Neuronal stem cell (in vitro differentiated cells): ENCODE results near the gene ENTHD1.

Experiments
- DNase-seq: peaks from one replicate; pipeline ENCODE4 v3.0.0-alpha.2; 2013; ENCODE audit warnings: low spot score
- H2AFZ ChIP-seq: one replicate; pipeline ENCODE4 v1.6.1; 2013; ENCODE audit warnings: mild to moderate bottlenecking, low read length, inconsistent platforms
- H2AK5ac ChIP-seq: 2 replicates; pipeline ENCODE4 v1.6.1; 2013; ENCODE audit warnings: low read depth, mild to moderate bottlenecking, inconsistent platforms, low read length, moderate library complexity, mixed read lengths
- H2BK120ac ChIP-seq: 2 replicates; pipeline ENCODE4 v1.6.1; 2013; ENCODE audit warnings: low read depth, mild to moderate bottlenecking, inconsistent platforms, low read length, moderate library complexity, mixed read lengths
- H2BK12ac ChIP-seq: one replicate; pipeline ENCODE4 v1.6.1; 2013; ENCODE audit warnings: low read length, inconsistent platforms
- H2BK15ac ChIP-seq: 2 replicates; pipeline ENCODE4 v1.6.1; 2013; ENCODE audit warnings: mild to moderate bottlenecking, low read length, inconsistent platforms, mixed read lengths
- H2BK5ac ChIP-seq: one replicate; pipeline ENCODE4 v1.6.1; 2013; ENCODE audit warnings: inconsistent platforms, mild to moderate bottlenecking, low read length, moderate library complexity
- H3K14ac ChIP-seq: one replicate; pipeline ENCODE4 v1.6.1; 2013; ENCODE audit warnings: low read length, inconsistent platforms
- H3K18ac ChIP-seq: 2 replicates; pipeline ENCODE4 v1.6.1; 2013; ENCODE audit warnings: low read length, inconsistent platforms
- H3K23ac ChIP-seq: 2 replicates; pipeline ENCODE4 v1.6.1; 2013; ENCODE audit warnings: low read depth, mild to moderate bottlenecking, mixed read lengths, low read length, inconsistent platforms; ENCODE audit not compliant: poor library complexity
- H3K27ac ChIP-seq: replicated peaks from 3 replicates; pipeline ENCODE4 v1.5.1; 2013; ENCODE audit warnings: low read length, inconsistent platforms
- H3K27me3 ChIP-seq, 3 experiments: 2 replicates each; pipeline ENCODE4 v1.6.1; 2013; ENCODE audit warnings: low read length in 3 of 3, mild to moderate bottlenecking in 2 of 3, inconsistent platforms in 1 of 3, low read depth in 1 of 3, mixed read lengths in 1 of 3, moderate library complexity in 1 of 3; ENCODE audit not compliant: control insufficient read depth in 3 of 3, insufficient read depth in 3 of 3
- H3K36me3 ChIP-seq, 2 donors: replicated peaks in 1 of 2; 2 replicates each; pipeline ENCODE4 v1.6.1; 2013; ENCODE audit warnings: low read length in 2 of 2; ENCODE audit not compliant: control insufficient read depth in 2 of 2, insufficient read depth in 2 of 2
- H3K4ac ChIP-seq: 2 replicates; pipeline ENCODE4 v1.6.1; 2013; ENCODE audit warnings: inconsistent platforms, mild to moderate bottlenecking, low read length, moderate library complexity
- H3K4me1 ChIP-seq, 2 donors: 1 replicate in 1 of 2; 2 replicates in 1 of 2; pipeline ENCODE4 v1.6.1; 2013; ENCODE audit warnings: low read length in 2 of 2, low read depth in 1 of 2; ENCODE audit not compliant: control insufficient read depth in 2 of 2, insufficient read depth in 1 of 2
- H3K4me2 ChIP-seq: one replicate; pipeline ENCODE4 v1.6.1; 2013; ENCODE audit warnings: mild to moderate bottlenecking, low read length, inconsistent platforms; ENCODE audit not compliant: insufficient read depth, poor library complexity, severe bottlenecking
- H3K4me3 ChIP-seq, 2 donors: 2 replicates each; pipeline ENCODE4 v1.5.1; 2013; ENCODE audit warnings: low read length in 2 of 2, mild to moderate bottlenecking in 2 of 2, inconsistent platforms in 1 of 2, moderate library complexity in 1 of 2
- H3K79me1 ChIP-seq: one replicate; pipeline ENCODE4 v1.6.1; 2013; ENCODE audit warnings: low read depth, mild to moderate bottlenecking, inconsistent platforms, low read length, moderate library complexity
- H3K9ac ChIP-seq: one replicate; pipeline ENCODE4 v1.6.1; 2013; ENCODE audit warnings: mild to moderate bottlenecking, low read depth, low read length, inconsistent platforms; ENCODE audit not compliant: poor library complexity
- H3K9me3 ChIP-seq, 2 donors: replicated peaks in 1 of 2; 2 replicates each; pipeline versions ENCODE3 to v1.6.1; 2013; ENCODE audit warnings: low read length in 2 of 2, mild to moderate bottlenecking in 2 of 2, inconsistent platforms in 1 of 2, low read depth in 1 of 2, mixed read lengths in 1 of 2, moderate library complexity in 1 of 2; ENCODE audit not compliant: control insufficient read depth in 2 of 2, insufficient read depth in 1 of 2
- H4K8ac ChIP-seq: one replicate; pipeline ENCODE4 v1.6.1; 2013; ENCODE audit warnings: low read depth, mild to moderate bottlenecking, inconsistent platforms, low read length, moderate library complexity
- H4K91ac ChIP-seq: one replicate; pipeline ENCODE4 v1.6.1; 2013; ENCODE audit warnings: low read length, low read depth, mild to moderate bottlenecking, inconsistent platforms; ENCODE audit not compliant: poor library complexity
- WGBS, 2 donors: extraction: QIAGEN DNeasy Blood & Tissue Kit; methylation state at CpG; one replicate each; pipeline ENCODE4 v1.1.7; 2013; ENCODE audit warnings: missing lambda C conversion rate in 2 of 2, mixed read lengths in 1 of 2; ENCODE audit not compliant: insufficient read length in 2 of 2, insufficient replicate concordance in 1 of 2; ENCODE audit errors: extremely low coverage in 2 of 2; 5-methylcytosine and 5-hydroxymethylcytosine counted together

ENTHD1 gene

GRCh38 chr22:39705386-39705785 is 188.2 kb downstream of the ENTHD1 start:
- Histone ChIP-seq H3K27ac (no peak overlapping the region), H3K36me3 (no peaks in the 10 kb centered on the region), H3K4me1 (peaks cover 5 to 21% of the 10 kb centered on the region in 2 donors), H3K4me2 (no peak overlapping the region), H3K23ac (no peak overlapping the region), H2BK5ac (no peak overlapping the region), H2BK12ac (peak overlapping the region; percentile 28), H4K8ac (no peak overlapping the region), H2AFZ (no peak overlapping the region), H4K91ac (no peak overlapping the region), H3K18ac (peak overlapping the region; percentile 76), H2AK5ac (peak overlapping the region; percentile 63), H3K4ac (no peak overlapping the region), H3K27me3 (peaks cover 0 to 16% (median 0%) of the 10 kb centered on the region in 3 experiments), H3K9me3 (no peaks in the 10 kb centered on the region), H3K9ac (no peak overlapping the region), H2BK120ac (no peak overlapping the region), H2BK15ac (peak overlapping the region; percentile 80), H3K4me3 (no peak overlapping the region), H3K79me1 (no peaks in the 10 kb centered on the region), H3K14ac (no peak overlapping the region)
- DNase-seq, result no peak
- no CpG with 5 or more reads among the region's 12 CpGs for WGBS, 2 donors

- Histone ChIP-seq H3K14ac (no peak overlapping the region), H3K4me3 (no peak overlapping the region), H4K91ac (no peak overlapping the region), H3K36me3 (no peaks in the 10 kb centered on the region), H3K9ac (peak overlapping the region; percentile 30), H3K4me1 (peaks cover 13 to 32% of the 10 kb centered on the region in 2 donors), H3K4ac (peak overlapping the region; percentile 23), H4K8ac (no peak overlapping the region), H3K9me3 (no peaks in the 10 kb centered on the region), H3K4me2 (no peak overlapping the region), H2BK12ac (peak overlapping the region; percentile 58), H3K27ac (no peak overlapping the region), H2AFZ (no peak overlapping the region), H3K23ac (no peak overlapping the region), H2BK5ac (peak overlapping the region; percentile 83), H3K18ac (peak overlapping the region; percentile 77), H2AK5ac (peak overlapping the region; percentile 3), H3K27me3 (peaks cover 0 to 12% (median 0%) of the 10 kb centered on the region in 3 experiments), H2BK120ac (no peak overlapping the region), H3K79me1 (peaks cover 1% of the 10 kb centered on the region), H2BK15ac (peak overlapping the region; percentile 25)
- no peak for DNase-seq
- WGBS, 2 donors, result no CpG with 5 or more reads among the region's 17 CpGs
Observed at GRCh38 chr22:39703928-39704639, 189.5 kb downstream of the ENTHD1 start.

- DNase-seq, result no peak
- no peak overlapping the region for H3K4ac ChIP-seq
- no peak overlapping the region for H2BK5ac ChIP-seq
- peaks cover 13 to 32% of the 10 kb centered on the region in 2 donors for H3K4me1 ChIP-seq
- no peak overlapping the region for H3K14ac ChIP-seq
- H2BK120ac ChIP-seq, result no peak overlapping the region
- no CpG with 5 or more reads among the region's 8 CpGs for WGBS, 2 donors
- peaks cover 1% of the 10 kb centered on the region for H3K79me1 ChIP-seq
- H3K36me3 ChIP-seq, result no peaks in the 10 kb centered on the region
- H3K9me3 ChIP-seq, result no peaks in the 10 kb centered on the region
- H2BK15ac ChIP-seq, result no peak overlapping the region
- H3K27me3 ChIP-seq, result peaks cover 0 to 6% (median 0%) of the 10 kb centered on the region in 3 experiments
- no peak overlapping the region for H4K8ac ChIP-seq
- H3K27ac ChIP-seq, result no peak overlapping the region
- no peak overlapping the region for H2AK5ac ChIP-seq
- H3K9ac ChIP-seq, result no peak overlapping the region
- H3K18ac ChIP-seq, result peak overlapping the region; percentile 20
- H3K4me3 ChIP-seq, result no peak overlapping the region
- no peak overlapping the region for H3K4me2 ChIP-seq
- H4K91ac ChIP-seq, result no peak overlapping the region
- no peak overlapping the region for H2BK12ac ChIP-seq
- no peak overlapping the region for H3K23ac ChIP-seq
- H2AFZ ChIP-seq, result no peak overlapping the region
Observed at GRCh38 chr22:39703091-39703490, 190.5 kb downstream of the ENTHD1 start.

- Histone ChIP-seq H4K8ac (no peak overlapping the region), H3K4ac (no peak overlapping the region), H3K27me3 (no peaks in the 10 kb centered on the region), H3K4me1 (peaks cover 10 to 24% of the 10 kb centered on the region in 2 donors), H3K14ac (no peak overlapping the region), H3K9me3 (no peaks in the 10 kb centered on the region), H3K18ac (peak overlapping the region; percentile 84), H3K4me3 (no peak overlapping the region), H2BK12ac (peak overlapping the region; percentile 35), H3K27ac (no peak overlapping the region), H2AFZ (no peak overlapping the region), H2BK15ac (peak overlapping the region; percentile 17), H3K4me2 (no peak overlapping the region), H3K23ac (no peak overlapping the region), H2BK120ac (no peak overlapping the region), H4K91ac (no peak overlapping the region), H2BK5ac (peak overlapping the region; percentile 31), H3K79me1 (peaks cover 1% of the 10 kb centered on the region), H2AK5ac (peak overlapping the region; percentile 77), H3K36me3 (no peaks in the 10 kb centered on the region), H3K9ac (peak overlapping the region; percentile 17)
- no peak for DNase-seq
- WGBS, 2 donors, result no CpG with 5 or more reads among the region's 7 CpGs
Observed at GRCh38 chr22:39700565-39700964, 193.0 kb downstream of the ENTHD1 start.
